ENCODE measurements around the gene GSC.
"Not testable (repeated sequence)": the region's sequence is repeated elsewhere in the genome, so short reads cannot be mapped to it uniquely, and the experiment has no call there.

GSC gene

DNA sequence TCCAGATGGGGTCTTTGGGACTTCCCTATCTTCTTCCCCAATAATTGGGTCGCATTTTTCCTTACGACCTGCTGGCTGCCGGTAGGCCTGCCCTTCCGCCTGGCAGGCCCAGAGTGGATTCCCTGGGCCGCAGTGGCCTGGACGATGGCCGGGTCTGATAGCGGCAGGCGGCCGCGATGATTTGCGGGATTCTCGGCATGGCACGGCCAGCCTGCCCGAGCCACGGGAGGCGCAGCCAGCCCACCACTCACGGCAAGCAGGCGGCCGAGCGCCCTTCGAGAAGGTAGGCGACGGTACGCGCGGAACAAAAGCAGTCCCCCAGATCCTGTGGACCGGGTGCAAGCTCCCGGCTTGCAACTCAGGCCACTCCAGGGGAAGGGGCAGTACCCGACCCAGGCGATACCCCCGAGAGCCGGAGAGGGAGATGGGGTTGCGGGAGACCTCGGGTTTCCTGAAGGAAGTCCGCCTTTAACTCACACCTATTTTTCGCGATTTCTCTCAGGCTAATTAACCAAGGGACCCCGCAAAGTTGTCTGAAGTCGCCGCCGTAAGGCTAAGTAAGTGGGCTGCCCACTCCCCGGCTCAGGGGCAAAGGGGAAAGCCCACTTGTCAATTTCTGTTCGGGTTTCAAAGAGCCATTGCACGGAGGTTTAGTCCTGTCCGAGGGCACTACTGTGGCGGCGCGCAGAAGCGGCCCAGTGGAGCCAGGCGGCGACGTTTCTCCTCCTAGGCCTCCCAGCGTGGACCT is 1.4 kb upstream of the GSC start:
- no peak for DNase-seq

DNA sequence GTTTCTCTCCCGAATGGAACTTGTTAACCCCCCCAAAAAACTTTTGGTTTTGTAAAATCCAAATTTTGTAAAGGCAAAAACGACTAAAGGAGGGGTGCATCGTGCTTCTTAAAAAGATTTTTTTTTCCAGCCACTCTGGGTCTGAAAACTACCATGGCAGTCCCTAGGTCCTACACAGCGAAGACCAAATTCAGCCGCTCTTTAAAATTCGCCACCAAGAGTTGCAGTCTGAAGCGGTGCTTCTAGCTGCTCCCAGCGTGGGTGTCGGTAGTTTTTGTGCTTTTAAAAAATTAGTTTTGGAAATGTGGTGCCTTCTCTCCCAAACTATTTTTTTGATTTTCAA is 873 bp upstream of the GSC start:
- no peak for DNase-seq

DNA sequence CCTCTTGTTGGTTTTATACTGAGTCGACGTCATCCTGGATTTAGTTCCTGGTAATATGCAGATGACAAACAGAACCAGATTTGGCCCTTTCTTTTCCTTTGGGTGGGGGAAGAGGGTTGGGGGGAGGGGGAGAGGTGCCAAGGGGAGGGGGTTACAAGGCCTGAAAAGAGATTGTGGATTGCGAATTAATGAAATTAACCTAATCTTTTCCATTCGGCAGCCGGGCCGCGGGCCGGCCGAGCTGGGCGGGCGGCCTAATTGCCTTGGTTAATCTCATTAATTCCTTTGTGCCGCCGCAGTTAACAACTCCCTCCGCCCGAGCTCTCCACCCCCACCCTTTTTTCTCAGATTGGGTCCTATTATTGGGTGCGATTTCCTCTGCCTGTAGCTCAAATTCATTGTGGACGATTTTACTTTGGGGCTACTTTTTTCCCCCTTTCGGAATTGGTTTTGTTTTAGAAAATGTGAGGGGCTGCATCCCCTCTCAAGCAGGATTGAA is 387 bp upstream of the GSC start:
- DNase-seq, result peak; percentile 53

DNA sequence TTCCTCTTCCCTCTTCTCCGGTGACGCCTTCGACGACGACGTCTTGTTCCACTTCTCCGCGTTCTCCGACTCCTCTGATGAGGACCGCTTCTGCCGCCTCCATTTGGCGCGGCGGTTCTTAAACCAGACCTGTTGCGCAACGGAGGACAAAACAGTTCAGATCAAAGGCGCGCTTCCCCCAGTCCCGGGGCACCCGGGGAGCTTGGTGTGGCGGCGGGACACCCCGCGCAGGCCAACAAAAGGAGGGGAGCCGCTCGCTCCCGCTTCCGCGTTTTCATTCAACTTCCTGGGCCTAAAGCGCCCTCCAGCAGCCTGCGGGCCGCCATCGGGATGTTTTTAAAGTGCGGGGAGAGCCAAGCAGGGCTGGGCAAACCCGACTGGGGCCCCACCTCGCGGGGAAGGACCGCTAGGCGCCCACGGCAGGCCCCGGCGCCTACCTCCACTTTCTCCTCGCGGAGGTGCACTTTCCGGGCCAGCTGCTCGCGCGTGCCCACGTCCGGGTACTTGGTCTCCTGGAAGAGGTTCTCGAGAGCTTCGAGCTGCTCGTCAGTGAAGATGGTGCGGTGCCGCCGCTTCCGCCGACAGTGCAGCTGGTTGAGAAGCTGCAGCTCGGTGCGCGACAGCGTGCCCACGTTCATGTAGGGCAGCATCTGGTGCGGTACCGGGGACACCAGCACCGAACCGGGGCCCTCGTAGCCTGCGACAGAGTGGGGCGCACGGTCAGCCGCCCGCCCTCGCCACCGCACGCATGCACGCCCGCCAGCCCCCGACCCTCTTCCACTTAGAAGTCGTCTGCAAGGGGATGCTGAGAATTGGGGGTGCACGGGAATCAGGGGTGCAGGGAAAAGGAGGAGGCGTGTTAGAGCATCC is 1.2 kb downstream of the GSC start:
- peak; percentile 53 for DNase-seq

DNA sequence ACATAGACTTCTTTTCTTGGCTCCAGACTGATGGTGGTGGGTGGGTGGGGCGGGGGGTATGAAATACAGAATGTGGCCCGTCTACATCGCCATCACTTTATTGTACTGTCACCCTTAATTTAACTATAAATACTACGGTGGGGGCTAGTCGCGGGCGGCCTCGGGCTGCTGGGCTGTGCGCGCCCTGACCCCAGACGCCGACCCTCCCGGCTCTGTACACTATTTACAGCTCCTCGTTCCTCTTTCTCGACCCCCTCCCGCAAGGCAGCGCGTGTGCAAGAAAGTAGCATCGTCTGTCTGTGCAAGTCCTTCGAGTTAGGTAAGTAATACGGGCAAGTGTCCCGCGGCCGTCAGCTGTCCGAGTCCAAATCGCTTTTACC is 1.8 kb downstream of the GSC start:
- no peak for DNase-seq

DNA sequence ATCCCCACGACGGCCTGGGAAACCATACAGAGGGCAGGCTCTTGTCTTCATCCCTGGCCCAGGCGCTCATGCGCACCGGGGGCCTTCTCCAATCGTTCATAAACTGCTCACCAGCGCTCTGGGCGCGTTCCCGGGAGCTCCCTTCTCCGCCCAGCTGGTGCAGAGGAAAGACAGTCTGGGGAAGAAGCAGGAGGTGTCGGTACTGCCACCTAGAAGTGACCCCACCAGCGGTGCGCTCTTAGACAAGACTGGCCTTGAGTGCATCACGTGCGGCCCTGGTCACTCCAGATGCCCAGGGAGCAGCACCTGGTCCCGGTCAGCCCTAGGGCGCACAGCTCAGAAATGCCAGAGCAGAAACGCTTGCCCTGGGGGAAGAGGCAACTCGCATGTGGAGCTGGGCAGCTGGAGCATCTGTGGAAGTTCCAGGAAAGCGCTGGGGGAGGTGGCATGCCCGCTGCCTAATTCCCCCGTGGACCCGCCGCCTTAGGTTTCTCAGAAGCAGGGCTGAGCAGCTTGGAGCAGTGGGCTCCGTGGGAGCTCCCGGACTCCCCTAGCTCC is 2.5 kb downstream of the GSC start:
- no peak for DNase-seq

DNA sequence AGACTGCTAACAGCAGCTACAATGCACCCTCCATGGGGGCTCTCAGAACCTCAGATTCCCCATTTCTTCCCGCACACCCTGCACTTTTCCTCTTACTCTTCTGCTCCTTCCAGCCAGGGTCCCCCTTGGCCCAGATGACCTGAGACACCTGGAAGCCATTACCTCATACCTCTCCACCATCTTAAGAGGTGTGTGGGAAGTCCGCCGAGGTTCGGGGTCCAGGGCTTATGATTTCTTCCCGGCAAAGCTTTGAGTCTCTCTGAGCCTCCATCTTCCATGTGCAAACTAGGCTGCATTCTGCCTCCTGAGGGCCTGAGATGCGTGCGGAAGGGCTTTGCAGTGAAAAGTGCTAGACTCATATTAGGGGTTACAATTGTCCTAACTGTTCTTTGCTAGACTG is 5.3 kb downstream of the GSC start:
- no peak for DNase-seq

DNA sequence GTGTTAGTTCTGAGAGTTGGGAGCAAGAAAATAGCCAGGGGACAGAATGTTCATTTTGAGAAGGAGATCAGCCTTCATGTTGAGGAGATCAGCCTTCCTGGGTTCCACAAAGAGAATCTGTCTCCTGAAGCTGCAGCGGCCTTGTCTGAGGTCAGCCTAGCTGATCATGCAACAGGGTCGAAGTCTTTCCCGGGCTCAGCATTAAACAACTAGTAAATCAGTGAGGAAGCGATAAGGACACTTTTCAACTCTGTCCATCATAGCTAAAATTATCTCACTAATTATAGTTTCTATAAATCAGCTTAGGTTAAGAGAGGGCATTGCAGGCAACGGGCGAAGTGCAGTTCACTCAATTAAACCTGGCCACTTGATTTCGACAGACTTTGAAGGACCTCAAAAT is 7.5 kb downstream of the GSC start:
- no peak for DNase-seq

DNA sequence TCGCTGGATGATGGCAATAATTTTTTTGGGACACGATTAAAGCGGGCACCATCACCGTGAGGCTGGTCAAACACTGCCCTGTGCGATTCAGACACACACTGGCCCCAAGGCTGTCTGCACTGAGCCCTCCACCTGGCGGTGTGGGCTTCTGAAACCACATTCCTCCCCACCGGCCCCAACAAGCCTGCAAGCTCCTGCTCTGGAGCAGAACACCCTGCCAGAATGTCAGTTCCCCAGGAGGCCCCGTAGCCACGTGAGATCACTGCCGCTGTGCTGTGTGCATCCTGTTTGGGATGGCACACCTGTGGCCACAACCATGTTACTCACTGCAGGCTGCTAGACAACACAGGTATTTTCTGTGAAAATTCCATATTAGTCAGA is 7.9 kb downstream of the GSC start:
- no peak for DNase-seq

DNA sequence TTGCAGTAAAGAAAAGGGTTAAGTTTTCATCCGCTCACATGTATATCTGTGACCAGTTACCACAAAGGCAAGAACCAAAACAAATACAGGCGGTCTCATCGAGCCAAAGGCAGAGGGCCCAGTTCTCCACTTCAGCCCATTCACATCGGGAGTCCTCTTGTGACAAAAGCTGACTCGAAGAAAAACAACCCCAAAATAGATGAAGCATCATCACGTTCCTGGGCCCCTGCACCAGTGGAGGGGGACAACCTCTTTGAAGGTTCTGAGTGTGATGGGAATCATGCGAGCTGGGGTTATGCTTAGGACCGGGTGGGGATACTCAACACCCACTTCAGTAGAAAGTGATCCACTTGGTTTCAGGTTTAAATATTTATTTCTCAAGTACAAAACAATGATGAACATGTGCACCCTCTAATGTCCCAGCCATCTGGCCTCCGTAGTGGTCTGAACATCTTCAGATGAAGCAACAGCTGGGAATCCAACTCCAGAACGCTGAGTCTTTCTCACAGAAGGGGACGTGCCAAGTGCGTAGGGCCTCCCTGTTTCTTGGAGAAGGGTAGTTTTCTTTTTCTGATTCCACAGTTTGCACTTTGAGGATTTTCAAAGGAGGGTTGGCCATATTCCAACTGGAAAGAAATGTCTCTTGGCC is 8.4 kb downstream of the GSC start:
- DNase-seq, result no peak

DNA sequence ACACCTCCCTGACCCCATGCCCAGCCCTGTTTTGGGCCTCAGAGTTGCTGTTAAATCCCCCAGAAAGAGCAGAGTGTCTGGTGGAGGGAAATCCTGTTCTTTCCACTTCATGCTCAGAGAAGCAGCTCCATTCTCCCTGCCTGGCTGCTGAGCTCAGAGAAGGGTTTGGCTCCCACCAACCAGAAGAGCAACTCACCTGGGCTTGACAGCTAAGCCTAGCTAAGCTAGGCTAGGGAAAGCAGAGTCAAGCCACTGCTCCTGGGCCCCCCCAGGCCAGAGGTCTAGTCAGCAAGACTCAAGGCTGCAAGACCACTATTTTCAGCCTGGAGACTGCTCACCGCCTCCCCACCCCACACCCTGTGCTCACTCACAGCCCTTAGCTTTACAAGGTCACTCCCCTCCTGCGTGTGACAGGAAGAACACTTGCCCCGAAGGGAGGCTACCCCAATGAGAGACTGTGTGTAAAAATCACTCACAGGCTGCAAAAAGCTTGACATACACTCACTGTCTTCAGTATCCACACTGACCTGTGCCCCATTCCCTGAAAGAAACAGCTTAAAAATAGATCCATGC is 13.5 kb downstream of the GSC start:
- DNase-seq, result no peak

DNA sequence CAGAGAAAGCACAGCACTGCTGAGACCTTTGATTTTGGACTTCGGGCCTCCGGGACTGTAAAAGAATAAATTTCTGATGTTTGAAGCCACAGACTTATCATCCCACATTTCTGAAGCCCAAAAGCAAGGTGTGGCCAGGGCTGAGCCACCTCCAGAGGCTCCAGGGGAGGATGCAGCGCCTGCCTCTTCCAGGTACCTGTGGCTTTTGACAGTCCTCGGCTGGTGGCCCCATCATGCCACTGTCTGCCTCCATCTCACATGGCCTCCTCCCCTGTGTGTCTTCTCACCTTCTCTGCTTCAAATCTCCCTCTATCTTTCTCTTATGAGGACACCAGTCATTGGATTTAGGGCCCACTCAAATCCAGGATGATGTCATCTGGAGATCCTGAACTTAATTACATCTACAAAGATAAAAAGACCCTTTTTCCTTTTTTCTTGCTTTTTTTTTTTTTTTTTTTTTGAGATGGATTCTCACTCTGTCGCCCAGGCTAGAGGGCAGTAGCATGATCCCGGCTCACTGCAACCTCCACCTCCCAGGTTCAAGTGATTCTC is 15.4 kb downstream of the GSC start:
- no peak for DNase-seq

DNA sequence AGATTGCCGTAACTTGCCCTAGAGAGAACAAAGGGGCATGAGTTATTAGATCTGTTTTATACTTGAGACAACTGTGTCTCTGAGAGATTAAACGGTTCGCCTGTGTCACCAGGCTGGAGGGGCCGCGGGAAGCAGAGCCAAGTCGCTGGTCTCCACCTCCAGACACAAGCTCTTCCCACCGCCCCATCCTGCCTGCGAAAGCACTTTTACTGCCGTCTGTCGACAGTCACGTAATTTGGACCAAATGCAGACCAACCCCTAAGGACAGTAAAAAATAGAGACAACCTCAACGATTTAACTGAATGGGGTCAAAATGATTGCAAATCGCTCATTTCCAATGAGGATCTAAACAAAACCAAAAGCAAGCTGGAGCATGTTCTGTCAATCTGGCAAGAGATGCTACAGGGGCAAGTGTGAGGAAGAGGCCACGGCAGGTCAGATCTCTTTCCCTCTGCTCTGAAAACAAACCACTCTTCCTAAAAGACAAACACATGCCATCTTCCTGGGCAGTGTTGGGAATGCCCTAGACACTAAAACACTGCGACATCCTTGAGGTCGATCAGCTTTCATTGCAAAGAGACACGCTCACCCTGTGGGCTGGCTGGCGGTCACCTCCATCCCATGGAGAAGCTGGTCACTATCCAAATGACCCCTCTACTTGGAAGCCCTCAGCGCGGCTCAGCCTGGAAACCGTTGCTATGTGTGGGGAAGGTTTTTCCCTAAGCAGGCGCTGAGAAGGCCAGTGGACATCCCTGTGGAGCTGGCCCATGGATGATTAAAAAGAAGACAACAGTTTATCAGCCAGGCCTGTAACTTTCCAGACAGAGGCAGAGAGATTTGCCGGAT is 17.1 kb downstream of the GSC start:
- no peak for DNase-seq

DNA sequence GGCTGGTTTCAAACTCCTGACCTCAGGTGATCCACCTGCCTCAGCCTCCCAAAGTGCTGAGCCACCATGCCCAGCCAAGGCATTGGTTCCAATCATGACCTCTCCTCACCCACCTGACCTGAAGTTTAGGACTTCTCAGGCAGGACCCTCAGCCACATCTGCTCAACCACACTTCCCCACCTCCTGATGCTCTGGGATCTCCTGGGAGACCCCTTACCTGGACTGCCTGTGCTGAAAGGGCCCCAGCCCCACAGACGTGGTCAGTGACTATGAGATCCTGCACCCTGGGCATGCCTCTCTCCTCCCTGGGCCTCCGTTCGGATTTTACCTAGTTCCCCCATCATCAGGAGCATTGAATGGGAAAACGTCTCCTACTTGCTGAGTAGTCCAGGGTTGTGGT is 18.0 kb downstream of the GSC start:
- DNase-seq, result no peak

DNA sequence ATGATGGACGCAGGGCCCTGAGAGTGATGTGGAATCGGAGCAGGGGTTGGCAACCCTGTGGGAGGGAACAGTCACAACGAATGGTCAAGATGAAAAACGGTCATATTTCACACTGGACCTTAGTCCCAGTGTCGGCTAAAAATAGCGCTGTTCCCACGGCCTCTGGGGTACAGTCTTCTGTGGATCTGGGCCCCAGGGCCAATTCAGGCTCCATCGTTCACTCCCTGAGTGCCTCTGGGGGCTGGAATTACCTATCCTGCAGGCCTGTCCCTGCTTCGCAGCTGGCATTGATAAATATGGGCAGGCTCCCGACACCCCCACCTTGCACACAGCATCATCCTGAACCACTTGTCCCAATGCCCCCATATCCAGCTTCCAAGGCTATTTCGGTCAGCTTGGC is 18.6 kb downstream of the GSC start:
- no peak for DNase-seq

DNA sequence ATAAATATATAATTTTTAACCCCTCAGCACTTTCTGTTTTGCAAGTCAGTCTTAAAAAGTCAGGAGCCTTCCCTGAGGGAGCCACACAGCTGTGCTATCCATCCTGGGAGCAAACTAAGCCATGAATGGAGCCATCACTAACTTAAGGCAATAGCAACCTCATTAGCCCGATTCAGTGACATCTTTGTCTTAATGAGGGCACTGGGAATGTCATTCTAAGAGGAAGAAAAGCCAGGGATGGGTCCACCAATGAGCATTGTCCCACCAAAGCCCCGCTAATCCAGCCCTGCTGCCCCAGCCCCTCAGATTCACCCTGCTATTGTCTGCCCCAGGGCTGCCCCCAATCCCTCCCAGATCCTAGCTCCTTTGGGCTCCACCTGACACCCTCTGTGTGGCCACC is 19.5 kb downstream of the GSC start:
- DNase-seq, result no peak

DNA sequence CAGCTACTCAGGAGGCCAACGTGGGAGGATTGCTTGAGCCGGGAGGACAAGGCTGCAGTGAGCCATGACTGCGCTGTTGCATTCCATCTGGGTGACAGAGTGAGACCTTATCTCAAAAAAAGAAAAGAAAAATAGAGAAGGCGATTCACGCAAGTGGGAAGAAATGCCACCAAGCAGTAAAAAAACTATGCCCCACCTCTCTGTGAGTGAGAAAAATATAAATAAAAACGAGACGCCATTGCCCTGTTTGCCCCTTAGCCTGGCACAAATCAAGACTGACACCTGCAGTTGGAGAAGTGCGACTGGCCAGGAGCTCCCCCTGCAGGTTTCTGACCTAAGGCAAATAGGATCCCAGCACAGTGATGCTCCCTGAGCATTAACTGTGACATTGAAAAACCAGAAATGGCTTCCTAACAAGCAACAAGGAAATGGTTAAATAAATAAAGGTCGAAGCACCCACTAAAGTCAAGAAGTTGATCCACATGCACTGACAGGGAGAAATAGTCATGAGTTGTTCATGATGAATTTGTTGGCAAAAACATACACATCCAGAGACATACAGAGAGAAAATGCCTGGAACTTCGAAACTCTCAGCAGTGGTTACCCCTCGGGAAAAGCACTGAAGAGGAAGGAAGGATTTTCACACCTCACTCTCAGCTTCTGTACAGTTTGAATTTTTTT is 21.1 kb downstream of the GSC start:
- peak; percentile 57 for DNase-seq

DNA sequence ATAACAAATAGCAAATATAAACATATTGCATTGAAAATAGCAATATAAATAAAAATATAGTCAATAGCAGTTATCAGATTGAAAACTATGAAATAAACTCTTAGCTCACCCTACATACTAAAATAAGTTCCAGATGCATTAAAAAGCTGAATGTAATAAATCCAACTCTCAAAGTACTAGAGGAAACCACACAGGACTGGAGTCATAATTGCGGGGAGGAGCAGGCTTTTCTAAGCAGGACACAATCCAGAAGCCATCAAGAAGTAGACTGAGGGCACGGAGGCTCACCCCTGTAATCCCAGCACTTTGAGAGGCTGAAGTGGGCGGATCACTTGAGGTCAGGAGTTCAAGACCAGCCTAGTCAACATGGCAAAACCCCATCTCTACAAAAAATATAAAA is 22.2 kb downstream of the GSC start:
- DNase-seq, result no peak

DNA sequence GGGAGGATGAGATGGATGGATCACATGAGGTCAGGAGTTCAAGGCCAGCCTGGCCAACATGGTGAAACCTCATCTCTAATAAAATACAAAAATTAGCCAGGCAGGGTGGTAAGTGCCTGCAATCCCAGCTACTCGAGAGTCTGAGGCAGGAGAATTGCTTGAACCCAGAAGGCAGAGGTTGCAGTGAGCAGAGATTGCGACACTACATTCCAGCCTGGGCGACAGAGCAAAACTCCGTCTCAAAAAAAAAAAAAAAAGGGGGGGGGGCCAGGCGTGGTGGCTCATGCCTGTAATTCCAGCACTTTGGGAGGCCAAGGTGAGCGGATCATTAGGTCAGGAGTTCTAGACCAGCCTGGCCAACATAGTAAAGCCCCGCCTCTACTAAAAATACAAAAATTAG is 22.8 kb downstream of the GSC start:
- not testable (repeated sequence) for DNase-seq

DNA sequence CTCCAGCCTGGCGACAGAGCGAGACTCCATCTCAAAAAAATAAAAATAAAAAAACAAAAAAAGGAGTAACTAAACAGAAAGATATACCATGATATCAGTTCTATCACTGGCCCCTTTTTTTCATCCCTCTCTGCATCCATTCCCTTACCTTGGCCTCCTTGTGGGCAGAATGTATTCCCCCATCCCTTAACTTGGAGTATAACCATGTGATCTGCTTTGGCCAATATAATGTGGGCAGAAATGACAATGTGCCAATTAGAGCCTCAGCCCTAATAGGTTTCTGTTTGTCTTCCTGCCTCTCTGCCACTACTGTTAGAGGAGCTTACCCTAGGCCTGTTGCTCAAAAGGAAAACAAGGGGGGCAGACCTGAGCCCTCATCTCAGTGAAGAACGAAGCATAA is 23.8 kb downstream of the GSC start:
- no peak for DNase-seq

DNA sequence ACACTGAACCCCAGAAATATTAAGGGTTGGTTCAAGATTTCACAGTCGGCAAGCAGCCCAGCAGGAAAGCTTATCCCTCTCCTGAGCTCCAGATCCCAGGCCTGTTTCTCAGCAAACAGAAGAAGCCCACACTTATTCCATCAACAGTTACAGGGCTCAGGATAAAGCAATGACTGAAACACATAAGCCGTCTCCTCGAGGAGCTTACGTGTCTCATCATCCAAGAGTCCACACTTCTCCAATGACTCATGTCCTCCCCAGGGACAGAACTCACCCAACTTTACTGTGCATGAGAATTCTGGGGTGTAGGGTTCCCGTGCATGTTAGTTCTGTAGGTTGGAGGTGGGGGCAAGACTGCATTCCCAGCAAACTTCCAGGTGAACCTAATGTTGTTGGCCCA is 31.2 kb downstream of the GSC start:
- no peak for DNase-seq
